ENCODE results near the gene SMC3.

SMC3 gene

GRCh38 chr10:110646417-110647135 is 79.1 kb downstream of the SMC3 start:
- DNase-seq (ENCODE audit: low read depth in 2 of 2), result no peak

- no peak for DNase-seq (ENCODE audit: low read depth in 2 of 2)
Measured at GRCh38 chr10:110647136-110647430, 79.6 kb downstream of the SMC3 start.

GRCh38 chr10:110648692-110649346 is 81.3 kb downstream of the SMC3 start:
- no peak for DNase-seq (ENCODE audit: low read depth in 2 of 2)

DNA sequence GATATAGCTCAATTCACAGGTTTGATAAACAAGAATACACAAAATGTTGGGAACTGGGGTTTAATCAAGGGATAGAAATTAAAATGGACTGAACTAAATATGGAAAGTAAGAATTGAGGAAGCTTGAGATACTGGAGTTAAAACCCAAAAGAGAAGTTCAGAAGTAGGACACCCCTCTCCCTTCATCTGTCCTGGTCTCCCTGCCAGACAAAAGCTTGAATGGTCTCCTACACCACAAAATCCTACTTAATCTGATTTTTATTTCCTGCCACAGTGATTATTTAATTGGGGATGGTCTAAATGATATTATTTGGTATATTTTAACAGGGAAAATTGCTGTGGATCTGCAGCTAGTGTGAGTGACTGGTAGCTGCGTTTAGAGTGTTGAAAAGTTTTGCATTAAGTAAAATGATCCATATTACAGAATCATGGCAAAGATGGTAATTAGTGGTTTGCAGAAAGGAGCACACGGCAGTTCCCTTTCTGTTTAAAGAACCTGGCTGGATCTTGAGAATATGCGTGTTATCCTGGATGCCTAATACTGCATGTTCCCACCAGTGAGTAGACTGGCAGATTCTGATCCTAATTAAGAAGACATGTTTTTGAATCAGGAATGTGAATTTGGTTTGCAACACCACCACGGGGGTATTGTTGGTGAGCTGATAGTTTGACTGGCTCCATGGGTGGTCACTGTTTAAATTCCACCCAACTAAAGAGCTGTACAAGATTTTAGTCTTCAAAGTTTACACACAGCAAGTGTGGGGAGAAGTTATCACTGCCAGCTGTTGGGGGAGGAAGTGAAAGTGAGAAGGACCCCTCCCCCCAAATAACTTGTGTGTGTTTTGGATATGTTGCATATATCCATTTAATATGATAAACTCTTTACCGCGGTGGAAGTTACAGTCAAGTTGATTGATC is 82.1 kb downstream of the SMC3 start:
- DNase-seq (ENCODE audit: low read depth in 2 of 2), result no peak

DNA sequence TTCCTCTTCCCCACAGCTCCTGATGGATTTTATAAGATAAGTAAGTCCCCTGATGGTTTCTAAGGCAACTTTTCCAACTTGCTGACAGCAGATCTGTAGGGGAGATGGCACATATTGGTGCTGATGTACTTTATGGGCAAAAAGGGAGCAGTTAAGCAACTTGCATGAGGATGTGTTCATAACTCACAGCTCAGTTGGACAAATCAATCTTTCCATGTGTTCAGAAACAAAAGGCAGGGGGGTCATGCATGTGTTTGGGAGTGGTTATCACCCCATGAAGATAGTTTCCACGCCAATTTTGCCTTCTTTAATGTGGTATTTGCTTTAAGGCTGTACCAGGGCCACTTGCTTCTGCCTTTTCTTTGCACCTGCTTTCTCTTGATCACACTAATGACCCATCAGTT is 82.8 kb downstream of the SMC3 start:
- no peak for DNase-seq (ENCODE audit: low read depth in 2 of 2)

GRCh38 chr10:110651044-110651958 is 83.8 kb downstream of the SMC3 start:
- no peak for DNase-seq (ENCODE audit: low read depth in 2 of 2)

- DNase-seq (ENCODE audit: low read depth in 2 of 2), result no peak
Measured at GRCh38 chr10:110652475-110653118, 85.1 kb downstream of the SMC3 start.

Data from stimulated activated CD4-positive, alpha-beta T cell treated with anti-CD3 and anti-CD28 coated beads, Interleukin-1b, Interleukin-23, amount 100 ng/mL, for 1 hour (primary cell).